ENCODE results near the gene TCAP. TPM values are rescaled to one million over a fixed set of nuclear protein-coding genes. Genes with fewer than 3 reads are reported as not detected.

TCAP gene
- total and polyA plus RNA-seq, 8 donors, result 0.88 to 14.1 (median 2.2) TPM; not detected in 2

DNA sequence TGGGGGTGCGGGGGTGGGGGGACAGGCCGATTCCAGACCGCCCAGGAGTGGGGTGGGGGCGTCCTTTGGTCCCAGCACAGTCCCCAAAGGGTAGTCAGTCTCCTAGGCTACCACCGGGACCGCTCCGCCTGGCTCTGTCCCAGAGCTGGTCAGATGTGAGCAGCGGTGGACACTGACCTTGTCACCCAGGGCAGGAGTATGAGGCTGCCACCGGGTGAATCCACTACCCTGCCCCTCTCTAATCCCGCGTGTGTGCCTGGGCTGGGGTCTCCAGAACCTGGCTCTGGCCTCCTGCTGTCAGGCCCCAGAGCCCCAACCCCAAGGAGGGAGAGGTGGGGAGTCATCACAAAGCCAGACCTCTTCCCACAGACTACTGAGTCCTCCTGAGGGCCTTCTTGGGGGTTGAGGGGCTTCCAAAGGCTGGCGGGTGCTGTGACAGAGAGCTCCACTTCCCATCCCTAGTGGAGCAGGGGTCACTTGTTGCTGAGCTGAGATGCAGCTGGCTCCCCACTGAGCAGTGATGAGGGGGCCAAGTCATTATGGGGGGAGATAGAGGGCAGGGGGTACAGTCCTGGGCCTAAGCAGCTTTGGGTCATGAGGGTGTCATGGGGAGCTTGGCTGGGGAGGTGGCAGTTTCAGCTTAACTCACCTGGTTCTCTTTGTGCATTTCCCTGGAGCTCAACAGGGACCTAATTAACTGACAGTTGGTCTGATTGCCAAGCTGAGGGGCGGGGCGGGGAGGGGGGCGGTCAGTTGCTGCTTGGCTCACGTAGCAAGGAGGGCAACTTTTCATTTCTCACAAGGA, 37.2 kb upstream of the TCAP start:
- TF ChIP-seq, protein P1, sequence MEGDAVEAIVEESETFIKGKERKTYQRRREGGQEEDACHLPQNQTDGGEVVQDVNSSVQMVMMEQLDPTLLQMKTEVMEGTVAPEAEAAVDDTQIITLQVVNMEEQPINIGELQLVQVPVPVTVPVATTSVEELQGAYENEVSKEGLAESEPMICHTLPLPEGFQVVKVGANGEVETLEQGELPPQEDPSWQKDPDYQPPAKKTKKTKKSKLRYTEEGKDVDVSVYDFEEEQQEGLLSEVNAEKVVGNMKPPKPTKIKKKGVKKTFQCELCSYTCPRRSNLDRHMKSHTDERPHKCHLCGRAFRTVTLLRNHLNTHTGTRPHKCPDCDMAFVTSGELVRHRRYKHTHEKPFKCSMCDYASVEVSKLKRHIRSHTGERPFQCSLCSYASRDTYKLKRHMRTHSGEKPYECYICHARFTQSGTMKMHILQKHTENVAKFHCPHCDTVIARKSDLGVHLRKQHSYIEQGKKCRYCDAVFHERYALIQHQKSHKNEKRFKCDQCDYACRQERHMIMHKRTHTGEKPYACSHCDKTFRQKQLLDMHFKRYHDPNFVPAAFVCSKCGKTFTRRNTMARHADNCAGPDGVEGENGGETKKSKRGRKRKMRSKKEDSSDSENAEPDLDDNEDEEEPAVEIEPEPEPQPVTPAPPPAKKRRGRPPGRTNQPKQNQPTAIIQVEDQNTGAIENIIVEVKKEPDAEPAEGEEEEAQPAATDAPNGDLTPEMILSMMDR (IDR thresholded peaks at IDR 0.05), result no peak
- TF ChIP-seq POLR2AphosphoS5 (IDR thresholded peaks at IDR 0.05) (no peak), POLR2A (IDR thresholded peaks at IDR 0.05) (no peak), EP300 (IDR thresholded peaks at IDR 0.05) (no peak)
- Histone ChIP-seq H3K9me3 (no peaks in the 10 kb centered on the region), H3K36me3 (no peaks in the 10 kb centered on the region), H3K27me3 (peaks cover 10 to 93% (median 39%) of the 10 kb centered on the region in 3 donors), H3K27ac (peak overlapping the region in 3 of 5 donors; percentile 7 to 69 (median 56)), H3K4me3 (peak overlapping the region in 3 of 4 donors; percentile 34 to 52 (median 37)), H3K4me1 (peaks cover 11 to 54% (median 43%) of the 10 kb centered on the region in 4 donors)
- 28 to 59% (median 39%) methylated on average over 9 to 16 of the region's 16 CpGs for WGBS, 5 donors
- peak in 1 of 2 donors; percentile 62 for DNase-seq
- intact Hi-C loops (cut with DNase I; ENCODE audit: low total_unique reads), result loop anchor here (5.0 kb wide), 1 partner anchor 124 kb away; no protein-coding TSS in a partner anchor

- WGBS, 5 donors, result 32 to 65% (median 54%) methylated on average over 6 to 10 of the region's 10 CpGs
- H3K4me3 ChIP-seq, result no peak overlapping the region
Measured at GRCh38 chr17:39628655-39629493, 36.3 kb upstream of the TCAP start.

DNA sequence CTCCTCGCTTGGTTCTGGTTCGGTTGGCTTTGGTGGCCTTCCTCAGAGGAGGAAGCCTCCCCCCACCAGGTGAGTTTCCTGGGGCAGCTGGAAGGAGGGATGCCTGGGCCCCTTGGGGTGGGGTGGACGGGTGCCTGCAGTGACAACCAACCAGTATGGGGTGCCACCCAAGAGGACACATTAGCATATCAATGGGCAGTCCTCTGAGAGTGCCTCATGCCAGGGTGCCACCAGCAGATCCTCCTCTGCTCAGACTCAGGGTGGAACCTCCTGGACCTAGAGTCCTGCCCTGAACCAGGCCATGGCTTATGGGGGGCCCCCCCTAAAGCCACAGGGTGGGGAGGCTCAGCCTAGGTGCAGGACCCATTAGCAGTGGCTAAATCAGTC, 35.7 kb upstream of the TCAP start:
- Histone ChIP-seq H3K36me3 (no peaks in the 10 kb centered on the region), H3K27me3 (peaks cover 10 to 90% (median 39%) of the 10 kb centered on the region in 3 donors), H3K4me1 (peaks cover 11 to 52% (median 38%) of the 10 kb centered on the region in 4 donors), H3K27ac (peak overlapping the region in 1 of 5 donors; percentile 69), H3K4me3 (no peak overlapping the region), H3K9me3 (no peaks in the 10 kb centered on the region)
- no peak for TF ChIP-seq POLR2A (IDR thresholded peaks at IDR 0.05)
- no peak for TF ChIP-seq POLR2AphosphoS5 (IDR thresholded peaks at IDR 0.05)
- TF ChIP-seq EP300 (IDR thresholded peaks at IDR 0.05), result no peak
- TF ChIP-seq, protein P1 (IDR thresholded peaks at IDR 0.05), result no peak
- DNase-seq, result no peak
- WGBS, 5 donors, result 37 to 65% (median 59%) methylated on average over 3 of the region's 3 CpGs
- intact Hi-C loops (cut with DNase I; ENCODE audit: low total_unique reads), result loop anchor here (5.0 kb wide), 1 partner anchor 123 kb away; no protein-coding TSS in a partner anchor

More at GRCh38 chr17:39628655-39629493, 36.3 kb upstream of the TCAP start:
- Histone ChIP-seq H3K9me3 (no peaks in the 10 kb centered on the region), H3K27me3 (peaks cover 10 to 96% (median 39%) of the 10 kb centered on the region in 3 donors), H3K27ac (peak overlapping the region in 3 of 5 donors; percentile 0 to 69 (median 46)), H3K4me1 (peaks cover 11 to 54% (median 36%) of the 10 kb centered on the region in 4 donors), H3K36me3 (no peaks in the 10 kb centered on the region)
- no peak for TF ChIP-seq POLR2A (IDR thresholded peaks at IDR 0.05)
- TF ChIP-seq, protein P1 (IDR thresholded peaks at IDR 0.05), result no peak
- no peak for TF ChIP-seq EP300 (IDR thresholded peaks at IDR 0.05)
- no peak for TF ChIP-seq POLR2AphosphoS5 (IDR thresholded peaks at IDR 0.05)
- intact Hi-C loops (cut with DNase I; ENCODE audit: low total_unique reads), result loop anchor here (5.0 kb wide), 1 partner anchor 123 kb away; no protein-coding TSS in a partner anchor
- DNase-seq, result peak; percentile 49 to 70

DNA sequence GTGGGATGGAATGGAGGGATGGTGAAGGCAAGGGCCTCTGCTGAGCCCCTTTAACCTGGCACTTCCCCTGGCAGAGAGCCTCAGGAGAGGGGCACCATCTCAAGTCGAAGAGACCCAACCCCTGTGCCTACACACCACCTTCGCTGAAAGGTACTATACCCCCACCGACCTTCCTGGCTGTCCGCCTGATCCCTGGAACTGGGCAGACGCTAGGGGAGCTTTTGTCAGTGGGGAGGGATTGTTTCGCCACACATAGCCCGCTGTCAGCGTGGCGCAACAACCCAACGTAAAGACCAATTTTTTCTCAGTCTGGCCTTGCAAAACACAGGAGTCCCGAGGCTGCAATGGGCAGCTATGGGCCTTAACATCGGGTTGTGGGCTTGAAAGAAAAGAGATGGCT, 35.3 kb upstream of the TCAP start:
- Histone ChIP-seq H3K27me3 (peaks cover 10 to 86% (median 36%) of the 10 kb centered on the region in 3 donors), H3K36me3 (no peaks in the 10 kb centered on the region), H3K4me1 (peaks cover 11 to 52% (median 41%) of the 10 kb centered on the region in 4 donors), H3K9me3 (no peaks in the 10 kb centered on the region), H3K27ac (no peak overlapping the region), H3K4me3 (no peak overlapping the region)
- no peak for TF ChIP-seq POLR2A (IDR thresholded peaks at IDR 0.05)
- WGBS, 5 donors, result 72 to 91% (median 82%) methylated on average over 10 to 12 of the region's 12 CpGs
- no peak for DNase-seq
- intact Hi-C loops (cut with DNase I; ENCODE audit: low total_unique reads), result loop anchor here (5.0 kb wide), 1 partner anchor 122 kb away; no protein-coding TSS in a partner anchor
